NCI-H226 (cell line): ENCODE measurements around the gene HINT1.

ENCODE experiments used
- DNase-seq: peaks from one replicate; pipeline ENCODE4 v3.0.0-alpha.2; 2015

Gene HINT1

GRCh38 chr5:131109540-131110255 lies 55.4 kb downstream of the HINT1 start:
- DNase-seq: peak; percentile 29
